ENCODE results near the gene TMEM234.

TMEM234 gene

DNA sequence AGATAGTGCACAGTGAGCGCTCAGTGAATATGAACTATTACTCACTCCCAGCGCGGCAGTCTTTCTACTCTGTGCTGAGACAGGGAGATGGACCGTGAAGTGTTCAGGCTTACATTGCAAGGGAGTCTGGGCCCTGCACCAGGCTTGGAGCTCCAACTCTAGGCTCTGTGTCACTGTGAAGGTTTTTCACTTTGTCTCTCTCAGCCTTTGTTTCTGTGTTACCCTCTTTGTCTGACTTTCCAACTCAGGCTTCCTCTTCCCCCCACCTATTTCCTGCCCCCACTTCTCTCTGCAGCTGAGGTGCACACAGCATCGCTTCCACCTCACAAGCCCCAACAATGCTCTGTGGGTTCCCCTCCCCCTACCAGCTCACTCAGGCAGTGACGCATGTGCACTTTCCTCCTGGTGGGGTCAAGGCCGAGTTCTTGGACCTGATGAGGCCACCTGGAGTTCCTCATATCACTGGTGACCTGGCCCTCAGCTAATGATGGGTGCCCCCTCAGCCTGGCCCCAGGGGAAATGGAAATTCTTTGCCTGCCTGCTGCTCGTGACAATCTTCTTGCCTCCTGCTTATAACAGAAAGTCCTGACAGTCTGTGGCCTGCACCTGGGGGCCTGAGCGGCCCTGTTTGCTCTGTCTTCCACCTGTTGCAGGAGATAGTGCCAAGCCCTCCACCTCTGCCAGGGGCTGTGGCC is 27.8 kb upstream of the TMEM234 start:
- Histone ChIP-seq H3F3A (ENCODE audit: insufficient read depth, low read length) (peaks cover 24% of the 10 kb centered on the region), H3K9me3 (replicated peaks; ENCODE audit: insufficient read depth, low read length) (no peaks in the 10 kb centered on the region), H3K9me2 (replicated peaks; ENCODE audit: insufficient read depth, low read length) (no peaks in the 10 kb centered on the region), H3K27ac (ENCODE audit: low read length) (peak overlapping the region; percentile 99), H3K36me3 (replicated peaks; ENCODE audit: insufficient read depth, low read length) (no peaks in the 10 kb centered on the region), H4K20me1 (ENCODE audit: insufficient read depth, low read length) (no peaks in the 10 kb centered on the region), H3K79me2 (ENCODE audit: low read length) (no peaks in the 10 kb centered on the region), H3K27me3 (replicated peaks; ENCODE audit: insufficient read depth, low read length) (no peaks in the 10 kb centered on the region), H3K4me1 (ENCODE audit: low read length) (peaks cover 41% of the 10 kb centered on the region), H3K9ac (ENCODE audit: low read length) (peak overlapping the region; percentile 86), H2AFZ (ENCODE audit: low read length) (peak overlapping the region; percentile 67), H3K4me3 (ENCODE audit: low read length) (peak overlapping the region; percentile 56), H3K4me2 (ENCODE audit: low read depth, low read length) (peak overlapping the region; percentile 93)
- DNase-seq: peak; percentile 97
- TF ChIP-seq EZH2phosphoT487 (IDR thresholded peaks at IDR 0.05; ENCODE audit: low read length) (no peak), EZH2 (optimal IDR thresholded peaks at IDR 0.05; ENCODE audit: low read depth, low read length) (no peak)
- TF ChIP-seq, protein P1, sequence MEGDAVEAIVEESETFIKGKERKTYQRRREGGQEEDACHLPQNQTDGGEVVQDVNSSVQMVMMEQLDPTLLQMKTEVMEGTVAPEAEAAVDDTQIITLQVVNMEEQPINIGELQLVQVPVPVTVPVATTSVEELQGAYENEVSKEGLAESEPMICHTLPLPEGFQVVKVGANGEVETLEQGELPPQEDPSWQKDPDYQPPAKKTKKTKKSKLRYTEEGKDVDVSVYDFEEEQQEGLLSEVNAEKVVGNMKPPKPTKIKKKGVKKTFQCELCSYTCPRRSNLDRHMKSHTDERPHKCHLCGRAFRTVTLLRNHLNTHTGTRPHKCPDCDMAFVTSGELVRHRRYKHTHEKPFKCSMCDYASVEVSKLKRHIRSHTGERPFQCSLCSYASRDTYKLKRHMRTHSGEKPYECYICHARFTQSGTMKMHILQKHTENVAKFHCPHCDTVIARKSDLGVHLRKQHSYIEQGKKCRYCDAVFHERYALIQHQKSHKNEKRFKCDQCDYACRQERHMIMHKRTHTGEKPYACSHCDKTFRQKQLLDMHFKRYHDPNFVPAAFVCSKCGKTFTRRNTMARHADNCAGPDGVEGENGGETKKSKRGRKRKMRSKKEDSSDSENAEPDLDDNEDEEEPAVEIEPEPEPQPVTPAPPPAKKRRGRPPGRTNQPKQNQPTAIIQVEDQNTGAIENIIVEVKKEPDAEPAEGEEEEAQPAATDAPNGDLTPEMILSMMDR (IDR thresholded peaks at IDR 0.05; ENCODE audit: low read length): no peak

DNA sequence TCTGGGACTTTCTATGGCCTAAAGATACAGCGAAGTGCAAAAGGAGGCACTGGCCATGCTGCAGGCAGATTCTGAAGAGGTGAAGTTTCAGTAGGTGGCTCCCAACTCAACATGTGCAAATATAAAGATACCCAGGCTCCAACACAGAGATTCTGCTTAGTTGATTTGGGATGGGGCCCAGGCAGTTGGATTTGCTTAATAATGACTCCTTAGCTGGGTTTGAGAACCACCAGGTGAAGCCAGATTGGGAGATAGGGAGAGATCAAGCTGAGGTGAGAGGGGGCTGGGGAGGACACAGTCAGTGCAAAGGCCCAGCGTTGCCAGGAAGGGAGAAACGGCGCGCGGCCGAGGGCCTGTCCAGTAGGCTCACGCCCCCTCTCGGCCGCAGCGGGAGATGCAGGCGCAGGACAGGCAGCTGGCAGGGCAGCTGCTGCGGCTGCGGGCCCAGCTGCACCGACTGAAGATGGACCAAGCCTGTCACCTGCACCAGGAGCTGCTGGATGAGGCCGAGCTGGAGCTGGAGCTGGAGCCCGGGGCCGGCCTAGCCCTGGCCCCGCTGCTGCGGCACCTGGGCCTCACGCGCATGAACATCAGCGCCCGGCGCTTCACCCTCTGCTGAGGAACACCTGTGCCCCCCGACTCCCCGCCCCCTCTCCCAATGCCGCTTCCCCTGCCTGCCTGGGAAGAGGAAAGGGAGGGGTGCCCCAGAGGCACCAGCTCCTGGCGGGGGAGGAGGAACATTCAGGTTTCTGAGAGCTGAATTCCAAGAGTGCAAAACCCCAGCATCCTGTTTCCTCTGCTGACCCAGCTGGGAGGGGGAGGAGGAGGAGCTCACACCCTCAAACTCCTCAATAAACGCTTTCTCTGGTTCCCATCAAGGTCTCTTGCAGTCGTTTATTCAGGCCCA is 26.1 kb upstream of the TMEM234 start:
- Histone ChIP-seq H3K79me2 (ENCODE audit: low read length) (no peaks in the 10 kb centered on the region), H3K4me1 (ENCODE audit: low read length) (peaks cover 34% of the 10 kb centered on the region), H3K27ac (ENCODE audit: low read length) (peak overlapping the region; percentile 99; the same call in 1 of the 2 replicates), H3K4me2 (ENCODE audit: low read depth, low read length) (peak overlapping the region; percentile 33; the same call in 1 of the 2 replicates), H3F3A (ENCODE audit: insufficient read depth, low read length) (peaks cover 24% of the 10 kb centered on the region), H3K36me3 (replicated peaks; ENCODE audit: insufficient read depth, low read length) (no peaks in the 10 kb centered on the region), H3K9ac (ENCODE audit: low read length) (peak overlapping the region; percentile 18; the same call in 1 of the 2 replicates), H4K20me1 (ENCODE audit: insufficient read depth, low read length) (no peaks in the 10 kb centered on the region), H2AFZ (ENCODE audit: low read length) (peak overlapping the region; percentile 69), H3K9me2 (replicated peaks; ENCODE audit: insufficient read depth, low read length) (no peaks in the 10 kb centered on the region), H3K9me3 (replicated peaks; ENCODE audit: insufficient read depth, low read length) (no peaks in the 10 kb centered on the region), H3K4me3 (ENCODE audit: low read length) (no peak overlapping the region), H3K27me3 (replicated peaks; ENCODE audit: insufficient read depth, low read length) (no peaks in the 10 kb centered on the region)
- DNase-seq: peak; percentile 86
- TF ChIP-seq, protein P1 (IDR thresholded peaks at IDR 0.05; ENCODE audit: low read length): peak; percentile 93
- TF ChIP-seq EZH2 (optimal IDR thresholded peaks at IDR 0.05; ENCODE audit: low read depth, low read length): no peak

DNA sequence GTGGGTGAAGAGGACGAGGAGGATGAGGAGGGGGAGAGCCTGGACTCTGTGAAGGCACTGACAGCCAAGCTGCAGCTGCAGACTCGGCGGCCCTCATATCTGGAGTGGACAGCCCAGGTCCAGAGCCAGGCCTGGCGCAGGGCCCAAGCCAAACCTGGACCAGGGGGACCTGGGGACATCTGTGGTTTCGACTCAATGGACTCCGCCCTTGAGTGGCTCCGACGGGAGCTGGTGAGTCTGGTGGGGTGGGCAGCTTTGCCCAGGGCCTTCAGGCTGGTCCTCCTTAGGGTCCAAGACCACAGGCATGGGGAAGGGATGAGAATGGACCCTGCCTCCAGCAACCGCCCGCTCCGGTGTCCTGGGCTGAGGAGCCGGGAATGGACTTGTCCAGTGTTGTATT is 25.3 kb upstream of the TMEM234 start:
- no peak for DNase-seq
- peaks cover 24% of the 10 kb centered on the region for H3F3A ChIP-seq (ENCODE audit: insufficient read depth, low read length)
- H3K36me3 ChIP-seq (replicated peaks; ENCODE audit: insufficient read depth, low read length): no peaks in the 10 kb centered on the region
- H3K4me2 ChIP-seq (ENCODE audit: low read depth, low read length): no peak overlapping the region
- H3K79me2 ChIP-seq (ENCODE audit: low read length): no peaks in the 10 kb centered on the region
- H3K4me1 ChIP-seq (ENCODE audit: low read length): peaks cover 34% of the 10 kb centered on the region
- peak overlapping the region; percentile 99; the same call in 1 of the 2 replicates for H3K27ac ChIP-seq (ENCODE audit: low read length)
- no peaks in the 10 kb centered on the region for H4K20me1 ChIP-seq (ENCODE audit: insufficient read depth, low read length)
- no peaks in the 10 kb centered on the region for H3K27me3 ChIP-seq (replicated peaks; ENCODE audit: insufficient read depth, low read length)
- H2AFZ ChIP-seq (ENCODE audit: low read length): peak overlapping the region; percentile 69
- TF ChIP-seq EZH2 (optimal IDR thresholded peaks at IDR 0.05; ENCODE audit: low read depth, low read length): no peak
- TF ChIP-seq, protein P1 (IDR thresholded peaks at IDR 0.05; ENCODE audit: low read length): no peak
- no peak for TF ChIP-seq EZH2phosphoT487 (IDR thresholded peaks at IDR 0.05; ENCODE audit: low read length)
- H3K9me2 ChIP-seq (replicated peaks; ENCODE audit: insufficient read depth, low read length): no peaks in the 10 kb centered on the region
- H3K4me3 ChIP-seq (ENCODE audit: low read length): no peak overlapping the region
- H3K9me3 ChIP-seq (replicated peaks; ENCODE audit: insufficient read depth, low read length): no peaks in the 10 kb centered on the region
- no peak overlapping the region for H3K9ac ChIP-seq (ENCODE audit: low read length)
